AG04449 (cell line): Measurements from ENCODE around the gene CELA3B.
A peak's percentile ranks its signal among the peaks of the same experiment; 100 is the strongest.

Source experiments
- CTCF ChIA-PET: fragments of 350-600 bp; formaldehyde crosslinking; extraction: SDS; loops from one replicate; lab custom pipeline; 2021; ENCODE audit warnings: antibody characterized with exemption; lab: Yijun Ruan, JAX
- POLR2A ChIA-PET: fragments of 400-600, 350-600 bp; formaldehyde crosslinking; extraction: SDS; loops from one replicate; lab custom pipeline; 2020; ENCODE audit warnings: antibody characterized with exemption, inconsistent platforms; lab: Yijun Ruan, JAX
- DNase-seq: peaks from one replicate; pipeline ENCODE4 v3.0.0-alpha.2; 2010; ENCODE audit warnings: low read depth, low spot score
- H3K4me3 ChIP-seq: 2 replicates; pipeline ENCODE4 v1.5.1; 2011; ENCODE audit warnings: low read depth, mild to moderate bottlenecking, control low read depth, low read length
- TF ChIP-seq, protein P1 (sequence below): IDR thresholded peaks from one replicate; pipeline ENCODE4 v1.5.1; 2011; ENCODE audit warnings: mild to moderate bottlenecking, moderate library complexity, low read length, control low read depth, inconsistent platforms; ENCODE audit not compliant: insufficient read depth; ENCODE audit errors: missing control alignments

The CELA3B gene

DNA sequence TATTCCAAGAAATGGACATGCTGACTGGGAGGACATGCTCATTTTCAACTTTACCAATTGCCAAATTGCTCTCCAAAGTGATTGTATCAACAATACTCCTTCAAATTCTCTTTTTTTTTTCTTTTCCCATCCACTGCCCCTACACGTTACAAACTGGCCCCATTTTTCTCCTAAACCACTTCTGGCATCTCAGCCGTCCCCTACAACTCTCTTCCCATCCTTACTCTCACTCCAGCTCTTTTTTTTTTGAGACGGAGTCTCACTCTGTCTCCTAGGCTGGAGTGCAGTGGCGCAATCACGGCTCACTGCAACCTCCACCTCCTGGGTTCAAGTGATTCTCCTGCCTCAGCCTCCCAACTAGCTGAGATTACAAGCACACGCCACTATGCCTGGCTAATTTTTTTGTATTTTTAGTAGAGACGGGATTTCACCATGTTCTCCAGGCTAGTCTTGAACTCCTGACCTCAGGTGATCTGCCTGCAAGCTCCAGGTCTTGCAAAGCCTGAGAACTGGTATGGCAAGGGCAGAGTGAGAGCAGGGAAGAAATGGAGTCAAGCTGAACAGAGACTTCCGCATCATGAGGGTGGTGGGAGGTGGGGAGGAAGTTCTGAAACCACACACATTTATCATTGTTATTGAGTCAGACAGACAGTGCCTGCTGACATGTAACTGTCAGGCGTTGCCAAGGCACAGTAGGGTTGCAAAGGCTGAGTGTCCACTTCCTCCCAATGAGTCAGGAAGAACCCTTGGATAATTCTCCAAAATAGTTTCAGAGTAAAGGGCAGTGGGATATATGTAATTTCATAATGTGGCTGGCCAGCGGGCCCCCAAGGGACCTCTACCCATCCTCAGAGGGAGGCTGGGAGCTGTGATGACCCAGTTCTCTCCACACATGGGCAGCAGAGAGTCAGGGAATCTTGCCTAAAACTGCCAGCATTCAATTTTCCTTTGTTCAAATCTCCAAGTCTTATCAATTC lies 42.0 kb downstream of the CELA3B start:
- ChIA-PET CTCF (no interaction called here), POLR2A (no interaction called here)
- peak; percentile 31 for DNase-seq
- TF ChIP-seq, protein P1, sequence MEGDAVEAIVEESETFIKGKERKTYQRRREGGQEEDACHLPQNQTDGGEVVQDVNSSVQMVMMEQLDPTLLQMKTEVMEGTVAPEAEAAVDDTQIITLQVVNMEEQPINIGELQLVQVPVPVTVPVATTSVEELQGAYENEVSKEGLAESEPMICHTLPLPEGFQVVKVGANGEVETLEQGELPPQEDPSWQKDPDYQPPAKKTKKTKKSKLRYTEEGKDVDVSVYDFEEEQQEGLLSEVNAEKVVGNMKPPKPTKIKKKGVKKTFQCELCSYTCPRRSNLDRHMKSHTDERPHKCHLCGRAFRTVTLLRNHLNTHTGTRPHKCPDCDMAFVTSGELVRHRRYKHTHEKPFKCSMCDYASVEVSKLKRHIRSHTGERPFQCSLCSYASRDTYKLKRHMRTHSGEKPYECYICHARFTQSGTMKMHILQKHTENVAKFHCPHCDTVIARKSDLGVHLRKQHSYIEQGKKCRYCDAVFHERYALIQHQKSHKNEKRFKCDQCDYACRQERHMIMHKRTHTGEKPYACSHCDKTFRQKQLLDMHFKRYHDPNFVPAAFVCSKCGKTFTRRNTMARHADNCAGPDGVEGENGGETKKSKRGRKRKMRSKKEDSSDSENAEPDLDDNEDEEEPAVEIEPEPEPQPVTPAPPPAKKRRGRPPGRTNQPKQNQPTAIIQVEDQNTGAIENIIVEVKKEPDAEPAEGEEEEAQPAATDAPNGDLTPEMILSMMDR: peak; percentile 55
- H3K4me3 ChIP-seq: no peak overlapping the region

DNA sequence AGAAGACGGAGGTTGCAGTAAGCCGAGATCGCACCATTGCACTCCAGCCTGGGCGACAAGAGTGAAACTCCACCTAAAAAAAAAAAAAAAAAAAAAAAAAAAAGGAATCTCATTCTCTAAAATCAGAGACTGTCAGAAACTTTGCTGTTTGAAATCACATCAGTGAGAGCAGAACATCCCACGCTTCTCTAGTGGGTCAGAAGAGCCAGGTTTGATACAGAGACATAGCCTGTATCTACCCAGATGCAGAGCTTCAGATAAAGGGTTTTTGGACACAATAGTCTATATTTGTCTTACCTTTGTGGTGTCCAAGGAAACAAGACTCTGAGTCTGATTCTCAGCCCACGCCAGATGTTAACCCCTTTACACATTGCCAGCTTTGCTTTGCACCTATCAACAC lies 44.2 kb downstream of the CELA3B start:
- POLR2A ChIA-PET: no interaction called here
- H3K4me3 ChIP-seq: no peak overlapping the region

DNA sequence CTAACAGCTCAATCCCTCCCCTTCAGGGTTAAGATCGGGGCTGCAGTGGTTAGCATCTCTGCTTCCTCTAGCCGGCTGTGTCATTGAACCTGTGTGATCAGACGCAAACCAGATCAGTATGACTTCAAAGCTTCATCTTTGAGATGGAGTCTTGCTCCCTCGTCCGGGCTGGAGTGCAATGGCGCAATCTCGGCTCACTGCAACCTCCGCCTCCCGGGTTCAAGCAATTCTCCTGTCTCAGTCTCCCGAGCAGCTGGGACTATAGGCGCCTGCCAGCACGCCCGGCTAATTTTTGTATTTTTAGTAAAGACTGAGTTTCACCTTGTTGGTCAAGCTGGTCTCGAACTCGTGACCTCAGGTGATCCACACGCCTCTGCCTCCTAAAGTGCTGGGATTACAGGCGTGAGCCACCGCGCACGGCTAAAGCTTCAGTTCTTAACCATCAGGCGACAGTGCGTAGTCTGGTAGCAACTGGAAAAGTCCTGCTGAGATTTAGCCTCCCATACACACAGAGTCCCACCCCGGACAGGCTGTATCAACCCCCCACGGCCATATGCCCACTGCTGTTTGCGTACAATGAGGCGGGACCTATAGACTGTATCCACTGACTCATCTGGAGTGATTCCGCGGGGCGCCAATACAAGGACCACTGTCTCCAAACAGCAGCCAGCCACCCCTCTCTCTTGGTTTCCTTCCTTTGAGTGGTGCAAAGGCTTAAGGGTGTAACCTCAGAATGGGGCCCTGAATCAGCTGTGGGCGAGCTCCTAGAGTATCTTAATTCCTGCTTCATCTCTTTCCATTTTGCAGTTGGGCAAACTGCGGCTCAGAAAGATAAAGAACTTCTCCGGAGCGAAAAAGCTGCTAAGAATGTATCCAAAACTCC lies 47.9 kb downstream of the CELA3B start:
- TF ChIP-seq, protein P1: peak; percentile 5
- CTCF ChIA-PET: interaction anchor here (0.6 to 2.4 kb wide), 16 partner anchors 9 to 392 kb away, joined by 3 to 9 read pairs (median 4); partner anchors contain the start of gene USP48
- no peak for DNase-seq
- POLR2A ChIA-PET: interaction anchor here (0.7 to 1.9 kb wide), 3 partner anchors 28 to 115 kb away, joined by 3 to 18 read pairs (median 3); partner anchors contain the start of gene CDC42
- peak overlapping the region; percentile 99 for H3K4me3 ChIP-seq

More for the DNA sequence above, 44.2 kb downstream of the CELA3B start:
- CTCF ChIA-PET: interaction anchor here (0.7 to 1.3 kb wide), 4 partner anchors 15 to 395 kb away, joined by 3 to 4 read pairs (median 4); no protein-coding TSS in a partner anchor
- DNase-seq: no peak
- TF ChIP-seq, protein P1: no peak

DNA sequence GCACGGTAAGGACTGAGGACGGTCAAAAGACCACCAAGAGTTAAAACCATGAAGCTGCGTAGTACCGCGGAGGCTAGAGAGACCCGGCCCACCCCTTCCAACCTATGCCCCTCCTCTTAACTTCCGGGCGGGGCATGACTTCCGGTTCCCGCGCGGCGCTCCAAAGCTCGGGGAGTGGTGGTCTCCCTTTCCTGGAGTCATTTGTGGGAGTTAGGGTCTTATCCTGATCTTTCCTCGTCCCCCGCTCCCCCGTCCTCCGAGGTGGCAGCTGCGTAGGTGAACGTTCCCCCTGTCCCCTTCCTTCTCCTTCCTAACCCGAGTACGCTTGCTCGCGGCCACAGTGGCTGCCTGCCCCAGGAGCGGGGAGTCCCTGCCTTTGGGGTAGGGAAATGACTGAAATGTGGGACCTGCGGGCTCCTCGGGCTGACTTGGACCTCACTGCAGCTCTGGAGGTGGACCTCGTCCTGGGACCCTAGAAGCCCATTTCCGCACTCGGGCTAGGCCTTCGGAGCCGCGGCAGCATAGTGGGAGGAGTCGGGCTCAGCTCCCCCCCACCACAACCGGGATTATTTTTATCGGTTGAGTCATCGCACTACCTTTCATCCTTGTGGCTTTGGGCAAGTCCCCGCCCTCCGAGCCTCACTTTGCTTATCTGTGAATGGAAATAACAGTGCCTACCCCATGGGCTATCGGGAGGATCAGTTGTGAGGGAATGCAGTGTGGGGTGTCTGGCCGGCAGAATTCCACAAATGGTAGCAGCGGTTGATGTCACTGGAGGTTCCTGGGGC lies 48.7 kb downstream of the CELA3B start:
- TF ChIP-seq, protein P1: no peak
- ChIA-PET CTCF (interaction anchor here (0.6 to 2.4 kb wide), 6 partner anchors 9 to 391 kb away, joined by 3 to 9 read pairs (median 6); no protein-coding TSS in a partner anchor), POLR2A (interaction anchor here (0.7 to 1.9 kb wide), 2 partner anchors 27 to 114 kb away, joined by 3 to 18 read pairs; partner anchors contain the start of gene CDC42)
- H3K4me3 ChIP-seq: peak overlapping the region; percentile 99
- no peak for DNase-seq

DNA sequence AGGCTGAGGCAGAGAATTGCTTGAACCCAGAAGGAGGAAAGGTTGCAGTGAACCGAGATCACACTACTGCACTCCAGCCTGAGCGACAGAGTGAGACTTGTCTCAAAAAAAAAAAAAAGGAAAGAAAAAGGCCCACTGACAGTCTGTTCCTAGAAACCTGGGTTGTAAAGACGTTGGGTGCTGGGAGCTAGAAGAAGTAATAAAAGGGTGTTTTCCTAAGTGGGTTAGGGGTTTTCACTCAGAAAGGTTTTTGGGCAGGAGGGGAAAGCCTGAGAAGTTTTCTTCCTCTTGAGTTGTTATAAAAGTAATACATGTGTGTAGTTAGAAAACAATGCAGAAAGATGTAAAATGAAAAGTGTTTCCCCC lies 50.1 kb downstream of the CELA3B start:
- ChIA-PET POLR2A (no interaction called here), CTCF (no interaction called here)
- no peak overlapping the region for H3K4me3 ChIP-seq
- no peak for DNase-seq
- TF ChIP-seq, protein P1: no peak
